ENCODE measurements around the gene SGMS1.
"Not testable (repeated sequence)": the region's sequence is repeated elsewhere in the genome, so short reads cannot be mapped to it uniquely, and the experiment has no call there.

Gene SGMS1

DNA sequence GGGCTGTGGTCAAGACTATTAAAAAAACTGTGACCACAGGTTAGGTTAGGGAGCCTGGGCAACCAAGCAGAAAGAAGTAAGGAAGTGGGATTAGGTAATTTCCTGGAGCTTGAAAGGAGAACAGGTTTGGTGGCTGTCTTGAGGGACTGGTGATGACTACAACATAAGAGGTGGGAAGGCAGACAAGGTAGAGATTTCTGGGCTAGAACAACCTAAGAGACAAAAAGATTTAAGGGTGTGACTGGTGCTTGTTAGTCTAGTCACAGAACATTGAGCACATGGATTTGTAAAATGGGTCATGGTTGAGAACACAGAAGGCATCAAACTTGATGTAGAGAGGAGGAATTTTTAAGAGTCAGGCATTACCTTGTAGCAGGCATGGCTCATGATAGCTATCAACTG lies 248.7 kb downstream of the SGMS1 start:
- H3K27ac ChIP-seq = no peak overlapping the region
- TF ChIP-seq, protein P1, sequence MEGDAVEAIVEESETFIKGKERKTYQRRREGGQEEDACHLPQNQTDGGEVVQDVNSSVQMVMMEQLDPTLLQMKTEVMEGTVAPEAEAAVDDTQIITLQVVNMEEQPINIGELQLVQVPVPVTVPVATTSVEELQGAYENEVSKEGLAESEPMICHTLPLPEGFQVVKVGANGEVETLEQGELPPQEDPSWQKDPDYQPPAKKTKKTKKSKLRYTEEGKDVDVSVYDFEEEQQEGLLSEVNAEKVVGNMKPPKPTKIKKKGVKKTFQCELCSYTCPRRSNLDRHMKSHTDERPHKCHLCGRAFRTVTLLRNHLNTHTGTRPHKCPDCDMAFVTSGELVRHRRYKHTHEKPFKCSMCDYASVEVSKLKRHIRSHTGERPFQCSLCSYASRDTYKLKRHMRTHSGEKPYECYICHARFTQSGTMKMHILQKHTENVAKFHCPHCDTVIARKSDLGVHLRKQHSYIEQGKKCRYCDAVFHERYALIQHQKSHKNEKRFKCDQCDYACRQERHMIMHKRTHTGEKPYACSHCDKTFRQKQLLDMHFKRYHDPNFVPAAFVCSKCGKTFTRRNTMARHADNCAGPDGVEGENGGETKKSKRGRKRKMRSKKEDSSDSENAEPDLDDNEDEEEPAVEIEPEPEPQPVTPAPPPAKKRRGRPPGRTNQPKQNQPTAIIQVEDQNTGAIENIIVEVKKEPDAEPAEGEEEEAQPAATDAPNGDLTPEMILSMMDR (IDR thresholded peaks at IDR 0.05) = no peak
- TF ChIP-seq ZFX (IDR thresholded peaks at IDR 0.05; ENCODE audit: borderline replicate concordance) = no peak

DNA sequence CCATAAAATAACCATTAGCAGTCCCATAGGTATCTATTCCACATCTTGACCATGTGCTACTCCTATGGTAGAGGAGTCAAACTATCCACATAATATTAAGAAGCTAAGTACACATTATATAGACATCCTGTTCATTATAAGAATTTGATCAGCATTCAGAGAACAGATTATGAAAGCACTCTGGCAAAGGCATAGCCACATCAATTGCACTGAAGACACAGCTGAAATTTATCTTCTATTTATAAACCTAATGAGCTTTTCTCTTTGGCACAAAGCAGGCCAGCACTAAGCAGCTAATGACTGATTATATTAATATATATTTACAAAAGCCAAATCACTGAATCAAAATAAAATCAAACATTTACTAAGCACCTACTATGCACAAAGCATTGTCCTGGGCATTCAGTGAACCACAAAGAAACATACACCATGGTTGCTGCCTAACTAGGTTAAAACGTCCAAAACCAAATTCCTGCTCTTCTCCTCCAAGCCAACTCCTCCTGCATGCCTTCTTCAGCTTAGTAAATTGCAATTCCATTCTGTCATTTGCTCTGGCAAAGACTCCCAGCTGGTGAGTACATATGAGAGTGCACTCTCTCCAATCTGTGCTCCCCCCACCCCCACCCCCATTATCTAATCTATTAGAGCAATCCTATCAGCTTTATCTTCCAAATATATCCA lies 249.8 kb downstream of the SGMS1 start:
- no peak overlapping the region for H3K27ac ChIP-seq
- TF ChIP-seq, protein P1 (IDR thresholded peaks at IDR 0.05) = no peak
- no peak for TF ChIP-seq ZFX (IDR thresholded peaks at IDR 0.05; ENCODE audit: borderline replicate concordance)

DNA sequence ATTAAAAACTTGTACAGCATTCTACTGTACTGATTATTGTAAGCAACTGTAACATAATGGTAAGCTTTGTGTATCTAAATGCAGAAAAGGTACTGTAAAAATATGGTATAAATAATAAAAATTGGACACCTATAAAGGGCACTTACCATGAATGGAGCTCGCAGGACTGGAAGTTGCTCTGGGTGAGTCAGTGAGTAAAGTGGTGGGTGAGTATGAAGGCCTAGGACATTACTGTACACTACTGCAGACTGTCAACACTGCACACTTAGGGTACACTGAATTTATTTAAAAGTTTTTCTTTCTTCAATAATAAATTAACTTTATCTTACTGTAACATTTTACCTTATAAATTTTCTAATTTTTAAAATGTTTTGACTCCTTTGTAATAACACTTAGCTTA lies 253.8 kb downstream of the SGMS1 start:
- no peak overlapping the region for H3K27ac ChIP-seq
- TF ChIP-seq, protein P1 (IDR thresholded peaks at IDR 0.05) = no peak
- no peak for TF ChIP-seq ZFX (IDR thresholded peaks at IDR 0.05; ENCODE audit: borderline replicate concordance)

DNA sequence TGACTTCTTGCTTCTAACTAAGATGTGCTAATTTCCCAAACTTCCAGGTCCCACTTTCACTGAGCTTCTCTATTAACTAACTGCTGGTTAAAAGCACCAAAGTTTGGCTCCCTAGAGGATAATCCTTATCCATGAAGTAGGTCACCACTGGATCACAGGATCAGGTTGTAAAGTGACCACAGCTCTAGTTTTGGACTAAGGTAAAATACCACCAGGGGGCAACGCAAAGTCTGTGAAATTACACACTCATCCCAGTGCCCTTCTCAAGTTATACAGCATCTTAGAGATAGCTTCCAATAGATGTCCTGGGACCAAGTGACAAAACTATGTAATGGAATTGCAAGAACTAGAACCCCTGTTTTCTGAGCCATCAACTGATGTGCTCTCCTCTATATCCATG lies 256.0 kb downstream of the SGMS1 start:
- TF ChIP-seq ZFX (IDR thresholded peaks at IDR 0.05; ENCODE audit: borderline replicate concordance) = no peak
- TF ChIP-seq, protein P1 (IDR thresholded peaks at IDR 0.05) = peak; percentile 58
- H3K27ac ChIP-seq = no peak overlapping the region

DNA sequence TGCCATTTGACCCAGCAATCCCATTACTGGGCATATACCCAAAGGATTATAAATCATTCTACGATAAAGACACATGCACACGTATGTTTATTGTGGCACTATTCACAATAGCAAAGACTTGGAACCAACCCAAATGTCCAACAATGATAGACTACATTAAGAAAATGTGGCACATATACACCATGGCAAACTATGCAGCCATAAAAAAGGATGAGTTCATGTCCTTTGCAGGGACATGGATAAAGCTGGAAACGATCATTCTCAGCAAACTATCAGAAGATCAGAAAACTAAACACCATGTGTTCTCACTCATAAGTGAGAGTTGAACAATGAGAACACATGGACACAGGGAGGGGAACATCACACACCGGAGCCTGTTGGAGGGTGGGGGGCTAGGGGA lies 257.3 kb downstream of the SGMS1 start:
- not testable (repeated sequence) for H3K27ac ChIP-seq

DNA sequence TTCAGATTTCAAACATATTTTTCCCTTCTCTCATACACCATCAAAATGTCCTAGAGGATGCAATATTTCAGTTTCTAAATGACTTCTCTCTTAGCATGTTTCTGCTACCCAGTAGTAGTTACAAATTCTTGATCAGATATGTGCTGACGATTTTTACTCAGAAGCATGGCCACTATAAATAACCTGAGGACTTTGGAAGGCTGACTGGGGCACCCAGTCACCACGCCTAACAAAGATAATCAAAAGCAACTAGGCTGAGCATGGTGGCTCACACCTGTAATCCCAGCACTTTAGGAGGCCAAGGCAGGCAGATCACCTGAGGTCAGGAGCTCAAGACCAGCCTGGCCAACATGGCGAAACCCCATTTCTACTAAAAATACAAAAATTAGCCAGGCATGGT lies 259.0 kb downstream of the SGMS1 start:
- H3K27ac ChIP-seq = not testable (repeated sequence)

DNA sequence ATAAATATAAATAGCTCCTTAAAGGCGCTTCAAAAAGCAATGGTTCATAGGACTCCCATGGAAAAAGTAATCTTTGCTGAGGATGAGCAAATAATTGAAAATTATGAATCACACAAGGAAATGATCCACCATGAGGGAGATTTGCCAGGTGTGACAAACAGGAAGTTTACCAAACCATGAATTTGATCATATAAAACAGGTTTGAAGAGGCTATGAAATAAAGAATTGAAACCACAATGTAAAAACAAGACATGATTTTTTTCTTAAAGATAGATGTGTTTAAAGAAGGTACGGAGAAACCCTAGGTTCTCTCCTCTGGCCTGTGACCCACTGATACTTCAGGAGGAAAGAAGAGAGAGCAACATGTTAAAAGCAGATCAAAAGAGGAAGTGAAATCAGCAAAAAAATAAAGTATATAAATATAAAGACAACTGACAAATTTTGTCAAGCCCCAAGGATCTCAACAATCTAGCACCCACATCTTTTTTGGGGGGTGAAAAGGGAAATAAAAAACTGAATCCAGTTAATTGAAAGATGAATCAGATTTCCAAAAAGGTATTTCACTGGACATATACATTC lies 261.1 kb downstream of the SGMS1 start:
- TF ChIP-seq ZFX (IDR thresholded peaks at IDR 0.05; ENCODE audit: borderline replicate concordance) = no peak
- TF ChIP-seq, protein P1 (IDR thresholded peaks at IDR 0.05) = no peak
- no peak overlapping the region for H3K27ac ChIP-seq

DNA sequence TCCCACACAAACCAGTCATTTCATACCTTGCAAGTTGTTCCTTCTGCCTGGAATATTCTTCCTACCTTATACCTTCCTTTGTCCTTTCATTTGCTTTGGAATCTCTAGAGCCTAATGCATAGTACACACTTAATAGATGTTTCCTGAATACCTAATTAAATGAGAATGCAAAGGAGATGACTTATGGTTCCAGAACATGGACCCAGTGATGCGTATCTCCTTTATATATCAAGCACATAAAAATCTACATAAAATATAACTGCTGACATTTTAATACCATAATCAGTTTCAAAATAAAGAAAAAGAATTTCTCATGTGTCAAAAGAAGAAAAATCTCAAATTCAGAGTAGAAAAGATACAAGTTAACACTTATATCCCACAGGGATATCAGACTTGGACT lies 261.8 kb downstream of the SGMS1 start:
- no peak overlapping the region for H3K27ac ChIP-seq
- TF ChIP-seq, protein P1 (IDR thresholded peaks at IDR 0.05) = no peak
- TF ChIP-seq ZFX (IDR thresholded peaks at IDR 0.05; ENCODE audit: borderline replicate concordance) = no peak
